ENCODE results near the gene NUP133.

- TF ChIP-seq CTCF (conservative IDR thresholded peaks at IDR 0.05) (peak; percentile 20; the same call in 1 of the 2 replicates), ZFX (IDR thresholded peaks at IDR 0.05) (no peak)
Observed at GRCh38 chr1:229420765-229421164, 87.4 kb downstream of the NUP133 start.
